ENCODE results near the gene RANBP3L.

Gene RANBP3L

DNA sequence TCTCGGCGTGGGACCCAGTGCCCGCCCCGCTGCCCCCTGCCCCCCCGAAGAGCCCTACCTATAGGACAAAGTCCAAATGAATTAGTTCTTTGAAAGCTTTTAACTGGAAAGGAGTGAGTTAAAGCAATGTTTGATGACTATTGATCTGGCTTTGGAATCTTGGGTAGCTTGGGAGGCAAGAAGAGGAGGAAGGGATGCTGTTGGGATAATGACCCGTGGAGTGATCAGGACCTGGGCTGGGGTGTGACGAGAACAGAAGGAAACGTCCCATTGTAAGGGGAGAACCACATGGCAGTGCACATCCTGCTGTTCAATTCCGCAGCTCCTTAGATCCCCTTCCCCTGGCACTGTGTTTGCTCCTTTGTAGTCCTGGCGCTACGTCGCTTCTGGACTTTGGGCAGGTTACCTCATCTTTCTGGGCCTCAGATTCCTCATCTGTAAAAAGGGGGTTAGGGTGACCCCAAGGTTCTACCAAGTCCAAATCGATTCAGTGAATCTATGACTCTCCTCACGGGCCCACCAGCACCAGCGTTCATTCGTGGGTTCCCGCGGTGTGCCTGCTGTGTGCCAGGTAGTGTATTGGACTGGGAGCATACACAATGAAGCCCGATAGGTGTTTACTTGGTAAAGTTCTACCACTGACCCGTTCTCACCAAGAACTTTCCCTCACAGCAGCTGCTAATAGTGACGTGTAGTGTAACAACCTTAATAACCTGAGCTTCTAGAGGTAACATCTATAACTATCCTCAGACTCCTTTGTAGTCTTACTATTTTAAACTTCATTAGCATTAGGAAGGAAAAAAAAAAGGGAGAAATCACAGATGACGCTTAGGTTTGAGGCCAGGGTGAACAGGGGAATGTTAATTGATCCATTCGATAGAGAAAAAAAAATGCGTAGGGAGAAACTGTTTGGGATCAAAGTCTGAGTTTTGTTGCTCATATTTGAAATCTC lies 58.9 kb downstream of the RANBP3L start:
- DNase-seq, result no peak

DNA sequence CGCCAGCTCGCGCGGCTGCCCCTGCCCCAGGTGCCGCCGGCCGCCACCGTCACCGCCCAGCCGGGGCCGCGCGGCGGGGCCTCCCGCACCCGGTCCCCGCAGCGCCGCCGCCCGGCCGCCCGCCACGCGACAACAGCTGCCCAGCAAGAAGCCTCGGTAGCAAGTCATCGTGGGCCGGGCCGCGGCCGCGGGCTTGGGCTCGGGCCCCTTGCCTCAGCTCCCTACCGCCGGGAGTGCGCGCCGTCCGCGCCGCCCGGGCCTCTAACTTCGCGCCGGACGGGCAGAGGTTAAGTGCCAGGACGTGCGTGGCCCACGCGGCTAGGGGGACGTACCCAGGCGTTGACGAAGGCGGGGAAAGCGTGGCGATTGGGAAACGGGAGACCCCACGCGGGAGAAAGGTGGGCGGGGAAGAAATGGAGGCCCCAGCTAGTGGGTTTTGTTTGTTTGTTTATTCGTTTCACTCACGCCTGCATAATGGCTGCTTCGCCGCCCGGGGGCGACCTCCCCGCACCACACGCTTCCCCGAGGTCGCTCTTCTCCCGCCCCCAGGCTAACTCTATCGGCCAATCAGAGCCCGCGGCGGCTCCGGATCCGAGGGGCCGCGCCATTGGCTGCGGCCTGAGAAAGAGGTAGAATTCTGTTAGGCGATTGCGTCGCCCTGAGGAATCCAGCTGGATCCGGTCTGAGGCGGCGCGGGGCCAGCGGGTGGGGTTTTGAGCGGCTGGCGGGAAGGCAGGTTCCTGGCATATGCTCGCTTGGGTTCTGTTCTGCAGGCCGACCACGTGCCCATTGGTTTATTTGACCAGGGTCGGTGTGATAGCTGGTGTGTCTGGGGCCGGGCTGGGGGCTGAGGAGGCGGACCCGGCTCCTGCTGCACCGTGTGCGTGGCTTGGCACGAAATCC lies 59.8 kb downstream of the RANBP3L start, which contains the start of gene NADK2:
Gene NADK2, minus strand, starts transcription at position 295 of the 903 bp plus-strand sequence. Its CDS starts 127 bp downstream, at position 168.
- peak; percentile 95 for DNase-seq

DNA sequence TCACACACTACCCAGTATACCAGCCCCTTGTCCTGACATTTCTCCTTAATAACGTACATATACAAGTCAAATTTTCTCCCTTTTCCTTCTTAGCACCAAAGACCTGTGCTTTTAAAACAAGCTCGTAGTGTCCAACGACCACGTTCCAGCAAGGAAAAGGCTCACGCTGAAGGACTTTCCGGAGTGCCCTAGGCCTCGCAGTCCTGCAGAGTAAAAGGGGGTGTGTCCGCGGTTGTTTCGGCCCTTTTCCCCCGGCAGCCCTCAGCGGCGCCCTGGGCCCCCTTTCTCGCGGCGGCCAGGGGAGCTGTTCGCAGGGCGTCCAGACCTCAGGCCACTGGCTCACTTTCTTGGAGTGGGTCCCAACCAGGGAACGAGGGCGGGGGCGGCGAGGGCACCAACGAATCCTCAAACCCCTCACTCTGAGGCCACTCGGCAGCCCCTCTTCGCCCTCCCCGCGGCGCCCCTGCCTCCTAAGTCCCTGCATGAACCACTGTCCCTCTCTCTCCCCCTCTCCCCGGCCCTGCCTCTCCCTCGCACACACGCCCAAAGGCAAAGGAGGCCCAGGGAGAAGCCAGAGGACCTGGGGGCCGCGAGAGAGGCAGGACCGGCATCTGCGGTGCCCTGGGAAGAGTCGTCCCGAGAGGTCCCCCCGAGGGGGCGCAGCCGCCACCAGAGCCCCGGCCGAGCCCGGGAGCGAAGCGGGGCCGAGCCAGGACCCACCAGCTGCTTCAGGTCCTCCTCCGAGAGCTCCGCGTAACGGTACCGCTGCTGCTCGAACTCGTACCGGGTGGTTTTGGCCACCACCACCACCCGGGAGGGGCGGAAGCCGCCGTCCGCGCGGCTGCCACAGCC lies 60.7 kb downstream of the RANBP3L start:
- DNase-seq, result peak; percentile 11

DNA sequence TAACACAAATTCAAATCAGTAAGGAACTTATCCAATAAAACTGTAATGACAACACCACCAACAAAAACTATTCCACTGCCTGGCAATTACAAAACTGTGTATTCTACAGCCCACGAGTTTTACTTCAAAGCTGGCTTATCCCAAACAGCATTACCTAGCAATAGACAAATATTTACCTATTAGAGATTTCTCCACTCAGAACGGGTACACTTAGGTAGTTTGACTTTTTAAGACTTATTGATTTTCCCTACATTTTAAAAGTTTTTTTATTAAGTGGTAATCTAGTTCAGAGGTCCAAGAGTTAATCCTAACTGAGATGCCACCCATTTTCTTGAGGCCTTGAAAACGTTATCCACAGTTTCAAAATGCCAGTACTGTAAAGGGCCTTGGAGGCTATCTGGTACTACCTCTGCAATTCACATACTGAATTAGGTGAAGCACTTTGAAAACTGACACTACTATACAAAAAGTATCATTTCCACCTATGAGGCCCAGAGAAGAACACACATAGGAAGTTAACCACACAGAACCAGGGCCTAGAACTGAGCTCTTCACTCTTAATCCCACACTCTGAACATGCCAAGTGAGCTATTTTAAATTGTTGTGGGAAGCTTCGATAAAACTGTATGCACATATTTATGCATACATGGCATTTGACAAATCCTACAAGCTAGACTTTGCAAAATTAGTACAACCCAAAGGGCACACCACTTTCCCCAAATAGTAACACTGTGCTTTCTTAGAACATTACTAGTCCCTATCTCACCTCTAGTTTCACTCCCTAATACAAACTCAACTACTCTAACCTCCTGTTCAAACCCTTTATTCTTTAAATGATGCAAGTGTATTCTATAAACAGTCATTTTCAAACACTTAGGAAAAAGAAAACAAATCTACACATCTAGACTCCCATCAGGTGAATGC lies 62.1 kb downstream of the RANBP3L start:
- DNase-seq, result no peak

DNA sequence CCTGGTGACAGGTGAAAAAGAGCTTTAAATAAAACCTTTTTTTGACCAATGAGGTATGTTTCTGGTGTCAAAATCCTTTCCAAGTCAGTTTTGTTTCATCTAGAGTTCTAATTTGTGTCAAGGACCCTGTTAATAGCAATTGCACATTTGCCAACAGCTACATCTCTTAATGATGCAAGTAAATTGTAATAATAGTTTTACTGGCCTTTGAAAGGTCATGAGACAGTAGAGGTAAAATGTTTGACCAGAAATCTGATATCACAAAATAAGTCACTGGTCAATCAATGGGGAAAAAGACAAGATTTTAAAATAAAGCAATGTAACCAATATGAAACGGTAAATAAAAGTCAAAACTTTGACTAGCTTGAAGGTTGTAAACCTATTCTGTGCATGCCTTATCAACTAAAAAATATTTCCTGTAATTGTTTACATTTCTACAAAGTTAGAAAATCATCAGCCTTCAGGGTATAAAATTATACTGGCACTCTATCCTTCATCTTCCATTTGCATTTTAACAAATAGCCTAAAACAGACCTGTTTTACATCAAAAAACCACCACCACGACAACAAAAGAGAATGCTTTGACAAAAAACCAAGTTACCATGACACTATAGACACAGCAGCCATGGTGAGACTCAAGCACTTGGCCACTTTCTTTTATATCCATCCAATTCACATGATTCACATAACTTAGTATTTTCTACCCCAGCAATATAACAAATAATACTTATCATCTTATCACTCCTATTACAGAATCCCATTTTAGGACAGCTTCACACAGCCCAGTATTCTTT lies 63.0 kb downstream of the RANBP3L start:
- no peak for DNase-seq

DNA sequence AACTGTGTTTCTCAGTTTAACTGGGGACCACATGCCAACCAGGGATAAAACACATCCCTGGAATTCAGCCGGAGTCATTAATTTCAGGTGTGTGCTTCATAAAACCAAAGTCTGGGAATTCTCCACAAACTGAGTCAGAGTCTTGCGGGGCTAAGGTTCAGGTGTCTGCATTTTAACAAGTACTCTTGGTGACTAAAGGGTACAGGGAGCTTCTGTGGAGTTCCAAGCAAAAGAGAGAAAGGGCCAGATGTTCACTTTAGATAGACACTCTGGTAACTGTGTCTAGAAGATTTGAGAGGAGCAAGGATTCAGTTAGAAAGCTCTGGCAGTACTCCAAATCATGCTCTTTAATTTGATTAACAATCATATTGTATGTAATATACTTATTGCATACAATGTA lies 64.0 kb downstream of the RANBP3L start:
- DNase-seq, result no peak

DNA sequence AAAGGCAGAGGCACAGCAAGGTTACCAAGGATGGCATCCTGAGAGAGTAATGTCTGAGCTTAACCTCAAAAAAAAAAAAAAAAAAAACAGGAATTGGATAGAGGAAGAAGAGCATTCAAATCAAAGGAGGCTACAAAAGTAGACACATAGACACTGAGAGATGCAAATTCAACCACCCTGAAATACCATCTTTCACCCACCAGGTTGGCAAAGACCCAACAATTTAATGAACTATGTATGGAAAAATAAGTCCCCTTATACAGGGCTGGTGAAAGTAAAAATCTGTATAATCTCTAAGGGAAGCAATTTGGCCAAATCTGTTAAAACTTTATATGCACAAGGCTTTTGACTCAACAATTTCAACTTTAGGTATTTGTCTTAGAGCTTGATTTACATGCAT lies 64.9 kb downstream of the RANBP3L start:
- DNase-seq, result no peak

DNA sequence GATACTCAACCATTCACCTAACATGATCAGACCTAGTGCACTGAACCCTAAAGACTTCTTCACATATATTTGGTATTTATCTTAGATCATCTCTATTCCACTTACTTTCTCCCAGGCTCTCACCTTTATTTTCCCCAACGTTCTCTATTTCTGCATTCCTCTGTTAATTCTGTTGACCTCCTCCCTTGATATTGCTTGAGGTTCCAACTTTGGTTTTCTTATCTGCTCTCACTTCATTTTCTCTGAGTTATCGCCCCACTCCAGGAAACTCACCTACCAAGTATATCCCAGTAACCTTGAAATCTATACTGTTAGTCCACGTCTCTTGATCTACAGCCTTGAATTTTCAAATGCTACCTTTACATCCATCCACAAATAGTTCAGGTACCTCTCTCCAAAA lies 69.2 kb downstream of the RANBP3L start:
- DNase-seq, result no peak

DNA sequence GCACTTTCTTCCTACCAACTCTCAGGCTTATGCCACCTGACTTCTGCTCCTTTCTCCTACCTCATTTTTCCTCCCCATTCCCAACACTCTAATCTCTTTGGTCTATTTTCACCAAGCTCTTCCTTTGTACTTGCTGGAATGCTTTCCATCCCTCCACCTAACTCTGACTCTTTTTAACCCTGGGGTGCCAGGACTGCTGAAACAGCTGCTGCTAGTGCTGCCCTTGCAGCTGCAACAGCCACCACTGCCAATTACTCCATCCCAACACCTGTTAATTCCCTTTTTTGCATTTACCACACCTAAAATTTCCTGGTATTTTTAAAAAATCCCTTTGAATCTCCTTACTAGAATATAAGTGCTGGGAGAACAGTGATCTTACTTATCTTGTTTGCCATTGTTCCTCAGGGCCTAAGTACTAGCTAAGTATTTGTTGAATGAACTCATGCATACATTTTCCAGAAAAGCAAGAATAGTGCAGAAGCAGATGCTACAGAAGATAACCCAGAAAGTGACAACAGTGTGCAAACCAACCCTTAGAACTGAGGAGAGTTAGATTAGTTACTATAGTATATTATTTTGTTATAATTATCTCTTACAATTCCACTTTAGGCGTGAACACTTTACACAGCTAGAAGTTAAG lies 71.4 kb downstream of the RANBP3L start:
- no peak for DNase-seq

DNA sequence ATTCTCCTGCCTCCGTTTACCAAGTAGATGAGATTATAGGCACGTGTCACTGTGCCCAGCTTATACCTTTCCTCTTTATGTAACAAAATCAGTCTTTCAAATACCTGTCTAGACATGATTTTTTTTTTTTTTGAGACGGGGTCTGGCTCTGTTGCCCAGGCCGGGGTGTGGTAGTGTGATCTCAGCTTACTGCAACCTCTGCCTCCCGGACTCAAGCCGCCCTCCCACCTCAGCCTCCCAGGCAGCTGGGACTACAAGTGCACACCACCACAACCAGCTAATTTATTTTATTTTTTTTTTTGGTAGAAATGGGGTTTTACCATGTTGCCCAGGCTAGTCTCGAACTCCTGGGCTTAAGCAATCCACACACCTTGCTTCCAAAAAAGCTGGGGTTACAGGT lies 73.2 kb downstream of the RANBP3L start:
- no peak for DNase-seq

DNA sequence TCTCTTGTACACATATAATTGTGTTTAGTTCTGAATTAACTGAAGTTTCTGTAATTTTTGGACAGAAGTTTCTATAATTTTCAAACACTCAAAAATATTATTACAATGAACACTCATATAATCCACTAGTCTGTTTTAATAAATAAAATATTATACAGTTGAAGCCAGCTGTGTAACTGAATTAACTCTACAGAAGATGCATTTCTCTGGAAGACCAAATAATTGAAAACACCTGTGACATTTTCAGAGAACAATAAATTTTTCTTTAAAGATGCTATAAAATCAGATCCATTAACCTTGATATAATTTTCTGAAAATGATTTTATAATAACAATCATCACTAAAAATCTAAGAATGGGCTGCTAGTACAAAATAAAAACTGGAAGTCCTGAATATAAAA lies 74.7 kb downstream of the RANBP3L start:
- DNase-seq, result no peak

DNA sequence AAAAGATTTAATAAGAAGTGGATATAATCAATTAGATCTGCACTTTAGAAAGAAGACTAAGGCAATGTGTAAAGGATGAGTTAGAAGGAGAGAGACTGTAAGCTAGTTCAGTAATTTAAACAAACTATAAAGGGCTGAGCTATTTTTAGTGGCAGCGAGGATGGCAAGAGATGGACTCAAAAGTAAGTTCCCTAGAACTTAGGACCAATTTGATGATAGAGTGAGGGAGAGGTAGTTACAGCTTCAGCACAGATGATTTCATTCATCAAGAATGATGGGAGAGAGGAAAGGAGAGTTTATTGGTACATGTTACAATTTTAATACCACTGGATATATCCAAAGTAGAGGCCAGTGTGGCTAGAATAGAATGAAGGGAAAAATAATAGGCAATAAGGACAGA lies 79.1 kb downstream of the RANBP3L start:
- DNase-seq, result no peak

DNA sequence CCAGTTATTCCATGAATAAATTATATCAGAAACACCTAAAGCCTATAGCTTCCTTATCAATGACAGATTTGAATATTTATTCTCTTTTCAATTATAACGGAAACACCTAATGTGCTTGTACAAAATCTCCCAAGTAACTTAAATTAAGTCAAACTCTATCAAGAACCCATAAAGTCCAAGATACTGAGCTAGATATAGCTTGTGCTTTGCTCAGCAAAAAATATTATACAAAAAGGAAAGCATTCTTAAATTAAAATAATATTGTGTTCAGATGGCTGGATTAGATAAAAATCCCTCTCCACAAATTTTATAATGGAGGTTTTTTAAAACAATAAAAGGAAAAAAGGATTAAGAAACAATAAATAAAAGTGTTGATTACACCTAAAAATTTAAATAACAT lies 83.7 kb downstream of the RANBP3L start:
- DNase-seq, result no peak

DNA sequence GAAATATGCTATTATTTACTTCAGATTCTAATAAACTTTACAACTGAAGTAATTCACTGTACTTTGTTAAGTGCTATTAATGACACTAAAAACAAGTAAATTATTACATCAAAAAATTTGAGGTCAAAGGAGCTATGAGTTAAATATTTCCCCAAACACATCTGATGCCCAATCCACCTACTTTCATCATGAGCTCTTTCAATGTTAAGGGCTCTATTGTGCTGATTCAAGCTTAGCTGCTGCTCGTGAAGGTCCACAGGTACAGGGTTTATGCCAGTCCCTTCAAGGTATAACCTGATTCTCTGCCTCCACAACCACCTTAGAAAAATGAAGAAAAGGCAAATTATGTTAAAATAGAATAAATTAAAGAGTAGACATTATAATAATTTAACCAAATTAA lies 84.1 kb downstream of the RANBP3L start:
- DNase-seq, result no peak

DNA sequence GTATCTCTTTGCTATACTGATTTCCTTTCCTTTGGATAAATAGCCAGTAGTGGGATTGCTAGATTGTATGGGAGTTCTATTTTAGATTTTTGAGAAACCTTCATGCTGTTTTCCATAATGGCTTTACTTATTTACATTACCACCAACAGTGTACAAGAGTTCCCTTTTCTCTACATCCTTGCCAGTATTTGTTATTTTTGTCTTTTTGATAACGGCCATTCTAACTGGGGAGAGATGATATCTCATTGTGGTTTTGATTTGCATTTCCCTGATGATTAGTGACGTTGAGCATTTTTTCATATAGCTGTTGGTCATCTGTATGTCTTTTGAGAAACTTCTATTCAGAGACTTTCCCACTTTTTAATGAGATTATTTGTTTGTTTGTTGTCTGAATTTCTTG lies 85.8 kb downstream of the RANBP3L start:
- no peak for DNase-seq

DNA sequence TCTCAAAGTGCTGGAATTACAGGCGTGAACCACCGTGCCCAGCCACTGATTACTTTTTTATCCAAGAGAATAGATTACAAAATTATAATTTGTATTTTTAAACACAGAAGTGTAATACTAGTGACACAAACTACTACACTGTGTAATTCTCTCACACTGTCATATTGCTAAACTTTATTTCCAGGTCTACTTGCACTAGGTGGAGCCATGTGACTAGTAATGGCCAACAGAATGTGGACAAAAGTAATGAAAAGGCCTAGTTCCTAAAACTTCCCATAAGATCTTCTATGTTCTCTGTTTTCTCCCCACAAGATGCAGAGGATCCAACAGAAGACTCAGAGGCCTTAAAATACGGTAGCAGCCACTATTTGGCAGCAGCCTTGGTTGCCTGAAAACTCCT lies 87.3 kb downstream of the RANBP3L start:
- no peak for DNase-seq

DNA sequence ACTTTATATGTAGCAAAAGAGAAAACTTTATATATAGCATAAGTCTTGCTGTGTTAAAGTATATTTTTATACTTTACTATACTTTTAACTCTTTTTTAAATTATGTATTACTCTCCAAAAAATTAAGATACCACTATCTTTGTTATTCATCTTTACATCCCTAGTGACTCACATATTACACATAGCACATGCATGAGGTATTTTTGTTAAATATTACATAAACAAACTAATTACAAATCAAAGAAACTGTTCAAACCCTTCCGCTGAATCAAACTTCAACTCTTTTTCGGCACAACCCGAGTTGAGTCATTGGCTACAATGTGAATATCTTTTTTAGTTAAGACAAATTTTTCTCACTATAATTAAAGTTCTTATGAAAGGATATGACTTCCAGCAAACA lies 92.0 kb downstream of the RANBP3L start:
- DNase-seq, result no peak

DNA sequence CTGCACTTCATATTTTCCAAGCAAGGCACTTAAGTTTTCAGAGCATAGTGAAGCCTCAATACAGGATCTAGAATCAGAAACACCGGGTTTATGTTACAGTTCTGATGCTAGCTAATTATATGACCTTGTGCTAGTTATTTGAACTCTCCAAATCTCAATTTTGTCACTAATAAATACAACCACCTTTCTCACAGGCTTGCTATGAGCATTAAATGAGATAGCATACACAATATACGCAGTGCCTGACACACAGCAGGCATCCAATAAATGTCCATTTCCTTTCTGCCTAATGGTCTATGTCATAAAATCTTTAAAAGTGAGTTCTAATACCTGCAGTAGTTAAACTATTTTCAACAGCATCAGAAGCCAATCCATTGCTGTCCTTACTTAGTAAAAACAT lies 92.9 kb downstream of the RANBP3L start:
- no peak for DNase-seq

DNA sequence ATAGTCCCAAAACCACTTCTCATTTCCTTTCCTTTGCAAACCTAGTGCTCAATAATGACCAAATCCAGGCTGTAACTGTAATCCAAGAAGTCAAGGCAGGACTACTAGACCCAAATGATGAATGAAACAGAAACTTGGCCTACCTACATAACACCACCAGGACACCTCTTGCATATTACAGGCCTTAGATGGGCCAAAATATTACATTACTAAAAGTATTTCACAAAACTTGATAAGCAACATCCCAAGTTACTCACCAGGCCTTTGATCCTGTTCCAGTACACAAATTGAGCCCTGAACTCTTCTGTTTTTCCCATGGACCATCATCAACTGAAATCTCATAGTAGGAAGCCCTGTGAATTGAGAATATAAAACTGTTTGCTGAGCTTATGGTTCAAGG lies 94.8 kb downstream of the RANBP3L start:
- DNase-seq, result no peak

DNA sequence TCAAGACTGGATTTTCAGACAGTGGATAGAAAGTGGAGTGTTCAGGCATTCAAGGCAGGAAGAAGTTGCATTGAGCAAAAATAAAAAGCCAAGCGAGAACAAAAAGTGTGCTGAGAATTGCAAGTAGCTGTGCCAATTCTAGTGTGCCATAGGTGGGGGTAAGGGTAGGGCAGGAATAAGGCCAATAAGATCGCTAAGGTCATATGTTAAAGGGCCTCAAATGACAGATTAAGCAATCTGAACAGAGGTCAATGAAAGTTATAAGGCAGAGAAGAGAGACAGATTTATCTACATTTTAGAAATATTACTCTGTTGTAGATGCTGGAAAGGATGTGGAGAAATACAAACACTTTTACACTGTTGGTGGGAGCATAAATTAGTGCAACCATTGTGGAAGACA lies 96.4 kb downstream of the RANBP3L start:
- no peak for DNase-seq

All from CD4-positive, alpha-beta T cell treated with Interleukin-12 subunit alpha and Interleukin-12 subunit beta, for 1 hour (primary cell).